ENCODE data around the gene RPS26.
"Not testable (repeated sequence)": the region's sequence is repeated elsewhere in the genome, so short reads cannot be mapped to it uniquely, and the experiment has no call there.

The RPS26 gene

GRCh38 chr12:56041552-56042429, at the start of gene RPS26:
Gene RPS26, plus strand, starts transcription at chr12:56041918. Its CDS starts 249 bp downstream, at chr12:56042167.
- peak; percentile 92 for DNase-seq (ENCODE audit: low spot score)

GRCh38 chr12:55993230-55993853, 48.4 kb upstream of the RPS26 start:
- DNase-seq (ENCODE audit: low spot score) = no peak

DNA sequence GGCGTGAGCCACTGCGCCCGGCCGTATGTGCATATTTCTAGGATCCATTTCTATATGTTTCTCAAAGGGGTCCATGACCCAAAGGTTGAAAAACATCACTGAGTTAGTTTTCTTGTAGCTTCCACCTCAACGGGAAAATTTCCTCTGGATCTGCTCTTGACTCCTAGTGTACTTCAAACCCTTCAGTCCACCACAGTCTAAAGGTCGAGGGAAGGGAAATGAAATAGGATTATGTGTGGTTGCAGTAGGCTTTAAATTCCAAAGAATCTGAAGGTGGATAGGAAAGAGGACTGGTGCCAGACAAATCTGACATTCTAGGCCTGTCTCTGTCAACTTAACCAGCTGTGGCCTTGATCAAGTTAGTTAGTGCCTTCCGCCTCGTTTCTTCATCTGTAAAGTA, 46.4 kb upstream of the RPS26 start:
- DNase-seq (ENCODE audit: low spot score) = no peak

DNA sequence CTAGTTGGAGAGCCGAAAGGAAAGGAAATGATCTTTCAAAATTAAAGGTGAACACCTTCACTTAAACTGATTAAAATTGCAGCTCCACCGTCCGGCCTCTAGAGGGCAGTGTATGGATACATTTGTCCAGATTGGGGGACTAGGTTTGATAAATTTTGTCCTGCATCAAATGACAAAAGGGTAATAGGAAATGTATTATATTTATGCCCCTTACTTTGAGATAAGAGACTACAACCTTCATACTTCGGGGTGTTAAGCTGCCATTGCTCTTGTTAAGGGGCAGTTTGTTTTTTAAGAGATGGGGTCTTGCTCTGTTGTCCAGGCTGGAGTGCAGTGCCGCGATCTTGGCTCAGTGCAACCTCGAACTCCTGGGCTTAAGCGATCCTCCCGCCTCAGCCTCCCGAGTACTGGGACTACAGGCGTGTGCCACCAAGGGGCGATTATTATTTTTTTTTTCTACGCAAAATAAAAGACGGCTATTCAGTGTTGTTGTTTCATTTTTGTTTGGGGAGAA, 45.5 kb upstream of the RPS26 start:
- DNase-seq (ENCODE audit: low spot score) = peak; percentile 76

GRCh38 chr12:55996715-55997534, 44.8 kb upstream of the RPS26 start, which contains the start of gene SUOX:
Gene SUOX, plus strand, starts transcription at chr12:55997276. Its CDS starts 4,946 bp downstream, at chr12:56002222.
- peak; percentile 17 for DNase-seq (ENCODE audit: low spot score)

GRCh38 chr12:55997535-55997859, 44.2 kb upstream of the RPS26 start:
- DNase-seq (ENCODE audit: low spot score) = no peak

- DNase-seq (ENCODE audit: low spot score) = not testable (repeated sequence)
Observed at GRCh38 chr12:55999522-55999921, 42.2 kb upstream of the RPS26 start.

- DNase-seq (ENCODE audit: low spot score) = not testable (repeated sequence)
Observed at GRCh38 chr12:55999999-56000540, 41.6 kb upstream of the RPS26 start.

GRCh38 chr12:56001487-56002100, 40.1 kb upstream of the RPS26 start:
- DNase-seq (ENCODE audit: low spot score) = no peak

- not testable (repeated sequence) for DNase-seq (ENCODE audit: low spot score)
Observed at GRCh38 chr12:56003376-56003775, 38.3 kb upstream of the RPS26 start.

- DNase-seq (ENCODE audit: low spot score) = no peak
Observed at GRCh38 chr12:56004211-56004610, 37.5 kb upstream of the RPS26 start.

- peak; percentile 71 for DNase-seq (ENCODE audit: low spot score)
Observed at GRCh38 chr12:56007564-56008559, 33.9 kb upstream of the RPS26 start.

- DNase-seq (ENCODE audit: low spot score) = no peak
Observed at GRCh38 chr12:56010111-56010570, 31.6 kb upstream of the RPS26 start.

DNA sequence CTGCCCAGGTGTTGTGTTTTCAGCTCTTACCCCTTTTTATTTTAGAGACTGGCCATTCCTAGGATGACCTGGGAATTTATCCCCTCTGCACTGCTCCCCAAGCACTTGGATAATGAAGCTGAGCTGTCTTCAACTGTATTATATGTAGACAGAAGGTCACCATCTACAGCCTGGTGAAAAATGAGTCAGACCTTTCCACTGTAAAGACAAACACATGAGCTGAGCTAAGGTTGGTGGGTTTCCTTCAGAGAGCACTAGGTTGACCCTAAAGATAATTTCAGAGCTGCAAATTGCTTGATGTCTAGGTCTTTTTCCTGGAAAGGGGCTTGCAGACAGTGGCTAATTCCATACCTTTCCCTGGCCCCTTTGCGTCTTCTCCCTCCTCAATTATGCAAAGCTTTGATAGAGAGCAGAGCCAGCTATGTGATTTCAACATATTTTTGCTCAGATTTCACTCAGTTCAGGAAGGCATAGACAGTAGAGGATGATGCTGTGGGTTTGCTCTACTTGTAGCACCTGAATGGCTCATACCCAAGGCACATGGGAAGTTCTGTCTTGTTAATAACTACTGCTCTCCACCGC, 30.1 kb upstream of the RPS26 start:
- DNase-seq (ENCODE audit: low spot score) = no peak

- no peak for DNase-seq (ENCODE audit: low spot score)
Observed at GRCh38 chr12:56013482-56013881, 28.2 kb upstream of the RPS26 start.

GRCh38 chr12:56014205-56014604, 27.5 kb upstream of the RPS26 start:
- no peak for DNase-seq (ENCODE audit: low spot score)

- no peak for DNase-seq (ENCODE audit: low spot score)
Observed at GRCh38 chr12:56017181-56017580, 24.5 kb upstream of the RPS26 start.

DNA sequence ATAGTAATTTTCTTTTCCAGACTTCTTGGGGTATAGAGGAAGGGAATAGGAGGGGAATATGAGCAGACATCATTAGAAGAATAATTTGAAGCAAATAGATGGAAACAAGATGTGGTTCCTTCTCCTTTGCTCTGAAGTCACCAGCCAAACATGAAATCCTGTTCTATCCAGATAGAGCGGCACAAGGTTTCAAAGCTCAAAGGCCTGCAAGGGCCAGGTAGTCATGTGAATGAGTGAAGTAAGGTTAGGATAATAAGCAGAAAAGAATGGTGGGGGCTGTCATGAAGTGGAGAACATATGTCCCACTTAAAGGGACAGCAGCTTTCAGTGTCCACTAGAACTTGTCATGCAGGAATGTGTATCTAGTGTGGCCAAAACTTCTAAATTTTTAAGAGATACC, 23.4 kb upstream of the RPS26 start:
- DNase-seq (ENCODE audit: low spot score) = no peak

DNA sequence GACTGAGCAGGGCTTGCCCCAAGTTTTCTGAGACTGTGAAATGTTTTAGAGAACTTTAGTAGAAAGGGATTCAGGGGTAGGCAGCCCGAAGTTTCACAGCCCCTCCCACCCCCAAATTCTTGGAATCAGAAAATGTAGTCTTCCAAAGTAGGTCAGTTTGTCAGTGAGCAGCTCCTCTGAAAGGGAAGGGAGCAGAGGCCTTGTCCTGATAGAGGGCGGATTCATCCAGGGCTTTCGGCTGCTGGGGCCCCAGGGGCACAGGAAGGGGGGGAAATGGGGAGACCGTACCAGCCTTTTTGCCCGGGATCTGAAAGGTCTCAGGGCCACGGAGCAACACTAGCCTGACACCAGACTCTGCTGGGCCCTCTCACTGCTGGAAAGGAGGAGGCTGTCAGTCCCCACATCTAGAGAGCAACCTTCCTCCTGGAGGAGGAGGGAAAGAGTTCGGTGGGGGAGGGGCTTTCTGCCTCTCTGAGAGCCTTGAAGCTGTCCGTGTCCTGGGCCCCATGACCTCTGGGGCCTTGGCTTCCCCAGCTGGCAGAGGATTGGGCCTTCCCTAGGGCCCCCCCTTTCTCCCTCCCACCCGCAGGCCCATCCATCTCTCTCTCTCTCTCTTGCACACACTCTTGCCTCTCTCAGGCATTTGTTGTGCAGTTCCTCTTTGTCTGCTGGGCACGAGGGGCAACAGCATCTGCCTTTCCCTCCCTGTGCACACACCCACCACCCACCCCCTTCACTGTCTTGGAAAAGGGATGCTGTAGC, 21.1 kb upstream of the RPS26 start, which contains the start of gene IKZF4:
TSS of gene IKZF4 (plus strand) at position 621 of the 762 bp plus-strand sequence. CDS start 451 bp downstream, outside the sequence.
- DNase-seq (ENCODE audit: low spot score) = no peak

Measured in CD4-positive, alpha-beta T cell treated with Interleukin-6 at 100 ng/mL for 8 hours (primary cell).